Measurements from ENCODE around the gene TRIM8. TPM values are rescaled to one million over a fixed set of nuclear protein-coding genes. Genes with fewer than 3 reads are reported as not detected.

Gene TRIM8
- polyA plus RNA-seq, 3 donors = 39.4 to 183 (median 41.4) TPM

DNA sequence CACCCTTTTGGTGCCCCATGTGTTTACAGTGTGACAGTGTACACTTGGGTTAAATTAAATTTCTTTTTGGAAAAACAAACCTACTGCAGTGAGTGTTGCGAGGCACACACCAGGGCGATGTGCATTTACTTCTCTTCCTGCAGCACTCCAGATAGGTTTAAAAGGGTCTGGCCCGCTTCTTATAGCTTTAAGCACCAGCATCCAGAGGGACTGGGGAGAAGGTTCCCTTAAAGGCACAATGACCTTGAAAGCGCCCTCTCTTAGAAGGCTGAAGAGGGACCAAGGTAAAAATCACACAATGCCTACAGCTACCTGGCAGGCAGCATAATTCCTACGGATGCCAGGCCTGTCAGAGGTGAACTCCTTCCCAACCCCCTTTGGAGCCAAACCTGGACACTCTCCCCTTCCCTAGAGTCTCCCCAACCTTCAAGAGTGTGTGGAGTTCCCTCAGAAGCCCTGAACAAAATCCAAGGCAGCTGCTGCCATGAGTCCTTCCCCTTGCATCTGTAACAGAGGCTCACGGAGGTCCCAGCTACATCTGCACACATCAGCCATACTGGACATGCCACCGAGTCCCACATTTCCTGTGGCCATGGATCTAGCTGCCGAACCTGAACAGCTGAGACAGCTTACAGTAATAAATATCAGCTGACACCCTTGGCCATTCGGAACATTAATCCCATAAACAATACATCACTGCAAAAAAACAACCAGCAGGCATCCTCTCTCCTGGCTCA, 33.2 kb downstream of the TRIM8 start:
- Histone ChIP-seq H3K4me2 (replicated peaks; ENCODE audit: extremely low read depth, low read length, poor library complexity, severe bottlenecking) (peak overlapping the region; percentile 80), H3K27ac (ENCODE audit: low read depth in 1 of 2, low read length in 2 of 2) (peak overlapping the region in 1 of 2 donors; percentile 93), H3K4me1 (ENCODE audit: control insufficient read depth in 1 of 2, insufficient read depth in 2 of 2, low read length in 2 of 2) (peaks cover 68 to 72% of the 10 kb centered on the region in 2 donors), H2AFZ (ENCODE audit: insufficient read depth, low read depth, low read length, poor library complexity, severe bottlenecking) (no peak overlapping the region), H3K4me3 (replicated peaks in 1 of 3; ENCODE audit: low read depth in 2 of 3, low read length in 3 of 3) (no peak overlapping the region), H3K79me2 (ENCODE audit: insufficient read depth, low read length) (peaks cover 7% of the 10 kb centered on the region), H3K27me3 (ENCODE audit: control insufficient read depth in 2 of 2, insufficient read depth in 2 of 2, low read length in 2 of 2) (no peaks in the 10 kb centered on the region), H4K20me1 (ENCODE audit: insufficient read depth, low read length) (no peaks in the 10 kb centered on the region), H3K9me3 (replicated peaks in 1 of 2; ENCODE audit: control insufficient read depth in 1 of 2, insufficient read depth in 1 of 2, low read length in 2 of 2) (no peaks in the 10 kb centered on the region), H3K36me3 (replicated peaks in 1 of 2; ENCODE audit: control insufficient read depth in 1 of 2, insufficient read depth in 2 of 2, low read length in 2 of 2) (peaks cover 0 to 4% of the 10 kb centered on the region in 2 donors), H3K9ac (ENCODE audit: insufficient read depth, low read length, poor library complexity, severe bottlenecking) (no peak overlapping the region)
- Mint-ChIP-seq H3K4me1 (peaks cover 70% of the 10 kb centered on the region), H3K4me3 (no peak overlapping the region), H3K9me3 (no peaks in the 10 kb centered on the region), H3K36me3 (peaks cover 10 to 21% of the 10 kb centered on the region in 2 donors), H3K27me3 (ENCODE audit: low read depth in 3 of 3) (peaks cover 0 to 3% (median 0%) of the 10 kb centered on the region in 3 donors), H3K27ac (peak overlapping the region; percentile 93 to 100 (median 98))
- TF ChIP-seq, protein P1, sequence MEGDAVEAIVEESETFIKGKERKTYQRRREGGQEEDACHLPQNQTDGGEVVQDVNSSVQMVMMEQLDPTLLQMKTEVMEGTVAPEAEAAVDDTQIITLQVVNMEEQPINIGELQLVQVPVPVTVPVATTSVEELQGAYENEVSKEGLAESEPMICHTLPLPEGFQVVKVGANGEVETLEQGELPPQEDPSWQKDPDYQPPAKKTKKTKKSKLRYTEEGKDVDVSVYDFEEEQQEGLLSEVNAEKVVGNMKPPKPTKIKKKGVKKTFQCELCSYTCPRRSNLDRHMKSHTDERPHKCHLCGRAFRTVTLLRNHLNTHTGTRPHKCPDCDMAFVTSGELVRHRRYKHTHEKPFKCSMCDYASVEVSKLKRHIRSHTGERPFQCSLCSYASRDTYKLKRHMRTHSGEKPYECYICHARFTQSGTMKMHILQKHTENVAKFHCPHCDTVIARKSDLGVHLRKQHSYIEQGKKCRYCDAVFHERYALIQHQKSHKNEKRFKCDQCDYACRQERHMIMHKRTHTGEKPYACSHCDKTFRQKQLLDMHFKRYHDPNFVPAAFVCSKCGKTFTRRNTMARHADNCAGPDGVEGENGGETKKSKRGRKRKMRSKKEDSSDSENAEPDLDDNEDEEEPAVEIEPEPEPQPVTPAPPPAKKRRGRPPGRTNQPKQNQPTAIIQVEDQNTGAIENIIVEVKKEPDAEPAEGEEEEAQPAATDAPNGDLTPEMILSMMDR (IDR thresholded peaks at IDR 0.05) = peak; percentile 10
- WGBS (ENCODE audit: insufficient coverage) = 93% methylated on average over 9 of the region's 9 CpGs
- intact Hi-C loops (cut with micrococcal nuclease) = no loop called here
- DNase-seq = no peak

DNA sequence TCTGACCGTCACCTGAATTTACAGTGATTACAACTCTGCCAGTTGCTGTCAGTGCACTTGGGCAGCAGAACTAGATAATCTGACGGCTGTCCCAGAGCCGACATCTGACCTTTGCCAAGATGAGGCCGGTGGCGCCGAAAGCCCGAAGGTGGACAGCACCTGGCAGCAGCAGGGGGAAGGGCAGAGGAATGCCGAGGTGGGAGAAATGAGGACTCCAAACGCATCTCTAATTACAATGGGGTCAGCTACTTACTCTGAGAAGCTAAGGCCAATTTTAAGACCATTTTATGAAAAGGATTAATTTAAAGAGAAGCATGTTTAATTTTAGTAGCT, 33.8 kb downstream of the TRIM8 start:
- intact Hi-C loops (cut with micrococcal nuclease) = no loop called here
- peaks cover 0 to 3% (median 0%) of the 10 kb centered on the region in 3 donors for H3K27me3 Mint-ChIP-seq (ENCODE audit: low read depth in 3 of 3)
- H3K4me3 Mint-ChIP-seq = no peak overlapping the region
- Histone ChIP-seq H3K4me2 (replicated peaks; ENCODE audit: extremely low read depth, low read length, poor library complexity, severe bottlenecking) (no peak overlapping the region), H3K79me2 (ENCODE audit: insufficient read depth, low read length) (peaks cover 7% of the 10 kb centered on the region), H3K36me3 (replicated peaks in 1 of 2; ENCODE audit: control insufficient read depth in 1 of 2, insufficient read depth in 2 of 2, low read length in 2 of 2) (peaks cover 0 to 5% of the 10 kb centered on the region in 2 donors), H3K4me3 (replicated peaks in 1 of 3; ENCODE audit: low read depth in 2 of 3, low read length in 3 of 3) (no peak overlapping the region), H4K20me1 (ENCODE audit: insufficient read depth, low read length) (no peaks in the 10 kb centered on the region), H2AFZ (ENCODE audit: insufficient read depth, low read depth, low read length, poor library complexity, severe bottlenecking) (no peak overlapping the region), H3K9ac (ENCODE audit: insufficient read depth, low read length, poor library complexity, severe bottlenecking) (no peak overlapping the region), H3K27me3 (ENCODE audit: control insufficient read depth in 2 of 2, insufficient read depth in 2 of 2, low read length in 2 of 2) (no peaks in the 10 kb centered on the region), H3K27ac (ENCODE audit: low read depth in 1 of 2, low read length in 2 of 2) (no peak overlapping the region), H3K4me1 (ENCODE audit: control insufficient read depth in 1 of 2, insufficient read depth in 2 of 2, low read length in 2 of 2) (peaks cover 63 to 66% of the 10 kb centered on the region in 2 donors), H3K9me3 (replicated peaks in 1 of 2; ENCODE audit: control insufficient read depth in 1 of 2, insufficient read depth in 1 of 2, low read length in 2 of 2) (no peaks in the 10 kb centered on the region)
- TF ChIP-seq, protein P1 (IDR thresholded peaks at IDR 0.05) = no peak
- no peak for DNase-seq
- H3K9me3 Mint-ChIP-seq = no peaks in the 10 kb centered on the region
- peaks cover 10 to 21% of the 10 kb centered on the region in 2 donors for H3K36me3 Mint-ChIP-seq
- peaks cover 65% of the 10 kb centered on the region for H3K4me1 Mint-ChIP-seq
- 93% methylated on average over 8 of the region's 9 CpGs for WGBS (ENCODE audit: insufficient coverage)
- peak overlapping the region in 5 of 7 donors; percentile 69 to 100 (median 90) for H3K27ac Mint-ChIP-seq
